NCI-H345 treated with DMSO at 0.1 percent for 48 hours (cell line): Measurements from ENCODE around the gene LEFTY2.
"Not testable (repeated sequence)": the region's sequence is repeated elsewhere in the genome, so short reads cannot be mapped to it uniquely, and the experiment has no call there.

Experiments used
- DNase-seq: peaks from one replicate; lab custom pipeline; 2025; ENCODE audit not compliant: unreplicated experiment; lab: John Stamatoyannopoulos, UW

Gene LEFTY2, protein sequence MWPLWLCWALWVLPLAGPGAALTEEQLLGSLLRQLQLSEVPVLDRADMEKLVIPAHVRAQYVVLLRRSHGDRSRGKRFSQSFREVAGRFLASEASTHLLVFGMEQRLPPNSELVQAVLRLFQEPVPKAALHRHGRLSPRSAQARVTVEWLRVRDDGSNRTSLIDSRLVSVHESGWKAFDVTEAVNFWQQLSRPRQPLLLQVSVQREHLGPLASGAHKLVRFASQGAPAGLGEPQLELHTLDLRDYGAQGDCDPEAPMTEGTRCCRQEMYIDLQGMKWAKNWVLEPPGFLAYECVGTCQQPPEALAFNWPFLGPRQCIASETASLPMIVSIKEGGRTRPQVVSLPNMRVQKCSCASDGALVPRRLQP

GRCh38 chr1:225941187-225941941 lies at the start of gene LEFTY2:
LEFTY2 (minus strand) TSS chr1:225941220; CDS start chr1:225941140, 80 bp downstream.
- DNase-seq = no peak

DNA sequence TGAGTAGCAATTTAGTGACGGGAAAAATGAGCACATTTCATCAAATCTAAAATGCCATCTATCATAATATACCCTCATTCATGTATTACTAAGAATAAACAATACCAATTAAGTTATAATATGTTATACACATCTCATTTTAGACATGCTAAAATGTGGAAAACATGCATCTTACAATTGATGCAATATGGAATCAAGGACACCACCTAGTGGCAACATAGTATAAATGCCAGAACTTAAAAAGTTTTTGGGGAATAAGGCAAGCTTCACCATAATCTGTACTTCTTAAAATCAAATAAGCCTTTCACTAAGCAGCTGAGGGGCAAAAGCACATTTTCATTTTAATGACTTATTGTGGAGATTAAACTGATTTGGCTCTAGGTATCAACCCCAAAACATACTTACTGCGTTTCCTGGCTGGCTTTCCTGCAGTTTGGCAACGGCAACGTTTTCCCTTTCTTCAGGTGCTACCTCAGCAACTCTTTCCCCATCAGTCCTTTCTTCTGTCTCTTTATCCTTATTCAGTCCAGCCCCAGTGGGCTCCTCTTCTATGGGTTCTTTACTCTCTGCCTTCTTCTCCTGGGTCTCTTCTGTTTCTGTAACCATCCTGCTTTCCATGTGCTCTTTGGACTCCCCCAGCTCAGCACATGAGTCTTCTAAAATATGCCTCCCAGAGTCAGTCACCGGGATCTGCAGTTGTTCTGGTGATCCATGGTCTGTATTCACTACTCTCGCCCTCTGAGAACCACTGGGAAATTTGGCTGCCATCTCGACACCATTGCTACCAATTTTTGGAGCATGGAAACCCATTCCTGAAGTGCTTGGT lies 46.7 kb upstream of the LEFTY2 start:
- DNase-seq = peak; percentile 25

DNA sequence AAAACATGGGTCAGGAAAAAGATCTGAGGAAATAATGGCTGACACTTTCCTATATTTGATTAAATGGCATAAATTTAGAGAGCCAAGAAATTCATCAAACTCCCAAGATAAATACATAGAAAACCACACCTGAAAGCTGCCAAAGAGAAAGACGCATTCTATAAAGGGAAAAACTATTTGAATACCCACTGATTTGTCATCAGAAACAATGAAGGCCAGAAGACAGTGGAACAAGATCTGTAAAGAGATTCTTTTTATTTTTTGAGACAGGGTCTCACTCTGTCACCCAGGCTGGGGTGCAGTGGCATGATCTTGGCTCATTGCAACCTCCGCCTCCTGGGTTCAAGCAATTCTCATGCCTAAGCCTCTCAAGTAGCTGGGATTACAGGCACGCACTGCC lies 40.7 kb upstream of the LEFTY2 start:
- no peak for DNase-seq

DNA sequence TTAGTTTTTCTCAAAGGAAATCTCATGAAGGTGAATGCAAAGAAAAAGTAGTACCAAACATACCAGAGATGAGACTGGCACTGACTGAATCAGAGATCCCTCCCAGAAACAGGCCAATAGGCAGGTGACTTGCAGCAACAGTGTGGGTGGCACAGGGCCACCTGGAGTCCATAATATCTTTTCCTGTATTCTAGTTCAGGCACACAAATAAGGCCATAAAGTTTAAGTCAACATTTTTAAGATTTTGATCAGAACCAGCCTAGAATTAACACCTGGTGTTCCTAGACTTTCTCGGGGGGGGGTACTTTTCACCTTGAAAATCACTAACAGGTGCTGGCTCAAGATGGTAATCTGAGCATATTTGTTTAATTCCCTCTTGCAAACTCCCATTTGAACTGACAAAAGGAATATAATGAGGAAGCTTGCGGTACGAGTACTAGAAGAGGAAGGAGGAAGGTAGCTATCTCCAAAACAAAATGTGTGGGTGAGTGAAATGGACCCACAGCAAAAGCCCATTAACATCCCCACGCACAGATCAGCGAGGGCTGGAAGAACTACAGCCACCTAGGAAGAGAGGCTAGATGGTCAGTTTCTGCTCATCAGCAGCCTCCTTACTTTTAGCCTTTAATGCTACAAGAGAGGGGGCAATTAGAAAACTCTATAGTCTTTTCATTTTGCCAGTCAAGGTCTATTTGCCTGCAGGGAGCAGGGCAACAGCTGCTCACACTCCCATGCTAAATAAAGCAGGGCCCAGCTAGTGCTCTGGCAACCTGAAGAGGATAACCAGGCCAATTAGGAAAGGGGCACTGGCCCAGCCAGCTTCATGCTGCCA lies 39.2 kb upstream of the LEFTY2 start:
- peak; percentile 38 for DNase-seq

- no peak for DNase-seq
Measured at GRCh38 chr1:225979421-225979820, 38.4 kb upstream of the LEFTY2 start.

GRCh38 chr1:225977937-225978748 lies 37.1 kb upstream of the LEFTY2 start:
- DNase-seq = no peak

- not testable (repeated sequence) for DNase-seq
Measured at GRCh38 chr1:225975146-225975545, 34.1 kb upstream of the LEFTY2 start.

DNA sequence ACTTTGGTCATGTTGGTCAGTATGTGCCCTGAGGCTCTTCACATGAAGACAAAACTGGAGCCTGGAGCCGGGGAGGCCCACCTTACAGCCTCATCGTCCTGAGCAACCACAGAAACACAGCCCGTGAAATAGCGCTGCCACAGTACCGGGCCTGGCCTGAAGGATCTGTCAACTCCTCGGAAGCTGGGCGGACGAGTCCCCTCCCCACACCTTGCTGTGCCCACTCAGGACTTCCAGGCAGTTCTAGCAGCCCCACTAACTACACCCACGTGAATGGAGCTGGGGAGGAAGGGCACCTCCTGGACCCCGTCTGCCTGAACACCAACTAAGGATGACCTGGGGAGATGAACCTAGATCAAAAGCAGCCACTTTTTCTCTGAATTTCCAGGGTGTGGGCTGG lies 33.4 kb upstream of the LEFTY2 start:
- no peak for DNase-seq

- DNase-seq = peak; percentile 60
Measured at GRCh38 chr1:225973158-225973557, 32.1 kb upstream of the LEFTY2 start.

DNA sequence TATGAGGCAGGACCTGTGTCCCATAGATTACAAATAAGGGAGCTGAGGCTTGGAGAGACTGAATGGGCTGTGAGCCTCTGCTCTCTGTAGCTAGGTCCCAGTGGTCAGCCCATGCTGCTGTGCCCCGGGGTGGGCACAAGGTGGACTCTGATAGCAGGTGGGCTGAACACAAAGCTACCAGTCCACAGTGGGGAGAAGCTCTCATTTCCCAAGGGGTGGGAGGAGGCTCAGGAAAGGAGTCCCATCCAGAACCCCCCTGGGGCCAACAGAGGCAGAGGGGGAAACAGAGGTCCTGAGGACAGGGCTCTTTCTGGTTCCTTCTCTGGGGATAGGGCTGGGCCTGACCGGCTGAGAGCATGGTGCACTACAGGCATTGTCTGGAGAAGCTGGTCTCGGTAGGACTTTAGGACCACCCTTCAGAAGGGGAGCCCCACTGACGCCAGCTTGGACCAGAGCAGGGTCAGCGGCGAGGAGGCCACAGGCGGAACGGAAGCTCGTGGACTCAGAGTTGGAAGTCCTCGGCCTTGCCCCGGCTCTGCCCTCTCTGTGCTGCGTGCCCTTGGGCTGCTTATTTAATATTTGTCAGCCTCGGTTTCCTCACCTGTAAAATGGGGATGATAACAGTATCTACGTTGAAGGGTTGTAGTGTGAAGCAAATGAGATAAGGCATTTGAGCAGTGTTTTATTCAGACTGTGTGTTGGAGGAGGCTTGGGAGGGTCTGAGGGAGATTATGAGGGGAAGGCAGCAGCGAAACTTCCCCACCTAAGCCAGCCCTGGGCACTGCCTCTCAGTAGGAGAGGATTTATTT lies 31.5 kb upstream of the LEFTY2 start:
- DNase-seq = no peak

DNA sequence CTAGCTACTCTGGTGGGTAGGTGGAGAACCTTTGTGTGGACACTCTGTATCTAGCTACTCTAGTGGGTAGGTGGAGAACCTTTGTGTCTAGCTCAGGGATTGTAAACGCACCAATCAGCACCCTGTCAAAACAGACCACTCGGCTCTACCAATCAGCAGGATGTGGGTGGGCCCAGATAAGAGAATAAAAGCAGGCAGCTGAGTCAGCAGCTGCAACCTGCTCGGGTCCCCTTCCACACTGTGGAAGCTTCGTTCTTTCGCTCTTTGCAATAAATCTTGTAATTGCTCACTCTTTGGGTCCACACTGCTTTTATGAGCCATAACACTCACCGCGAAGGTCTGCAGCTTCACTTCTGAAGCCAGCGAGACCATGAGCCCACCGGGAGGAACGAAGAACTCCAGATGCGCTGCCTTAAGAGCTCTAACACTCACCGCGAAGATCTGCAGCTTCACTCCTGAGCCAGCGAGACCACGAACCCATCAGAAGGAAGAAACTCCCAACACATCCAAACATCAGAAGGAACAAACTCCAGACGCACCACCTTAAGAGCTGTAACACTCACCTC lies 29.7 kb upstream of the LEFTY2 start:
- not testable (repeated sequence) for DNase-seq

DNA sequence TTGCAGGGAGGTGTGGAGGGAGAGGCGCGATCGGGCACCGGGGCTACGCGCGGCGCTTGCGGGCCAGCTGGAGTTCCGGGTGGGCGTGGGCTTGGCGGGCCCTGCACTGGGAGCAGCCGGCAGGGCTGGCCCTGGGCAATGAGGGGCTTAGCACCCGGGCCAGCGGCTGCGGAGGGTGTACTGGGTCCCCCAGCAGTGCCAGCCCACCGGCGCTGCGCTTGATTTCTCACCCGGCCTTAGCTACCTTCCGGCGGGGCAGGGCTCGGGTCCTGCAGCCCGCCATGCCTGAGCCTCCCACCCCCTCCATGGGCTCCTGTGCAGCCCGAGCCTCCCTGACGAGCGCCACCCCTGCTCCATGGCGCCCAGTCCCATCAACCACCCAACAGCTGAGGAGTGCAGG lies 28.7 kb upstream of the LEFTY2 start:
- not testable (repeated sequence) for DNase-seq

DNA sequence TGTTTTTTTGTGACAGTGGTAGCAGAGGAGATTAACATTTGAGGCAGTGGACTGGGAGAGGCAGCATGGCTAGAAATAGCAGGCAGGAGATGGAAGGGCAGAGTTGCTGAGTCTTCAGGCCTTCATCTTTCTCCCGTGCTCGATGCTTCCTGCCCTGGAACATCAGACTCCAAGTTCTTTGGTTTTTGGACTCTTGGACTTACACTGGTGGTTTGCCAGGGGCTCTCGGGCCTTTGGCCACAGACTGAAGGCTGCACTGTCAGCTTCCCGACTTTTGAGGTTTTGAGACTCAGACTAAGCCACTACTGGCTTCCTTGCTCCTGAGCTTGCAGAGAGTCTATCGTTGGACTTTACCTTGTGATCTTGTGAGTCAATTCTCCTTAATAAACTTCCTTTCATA lies 24.2 kb upstream of the LEFTY2 start:
- DNase-seq = no peak

DNA sequence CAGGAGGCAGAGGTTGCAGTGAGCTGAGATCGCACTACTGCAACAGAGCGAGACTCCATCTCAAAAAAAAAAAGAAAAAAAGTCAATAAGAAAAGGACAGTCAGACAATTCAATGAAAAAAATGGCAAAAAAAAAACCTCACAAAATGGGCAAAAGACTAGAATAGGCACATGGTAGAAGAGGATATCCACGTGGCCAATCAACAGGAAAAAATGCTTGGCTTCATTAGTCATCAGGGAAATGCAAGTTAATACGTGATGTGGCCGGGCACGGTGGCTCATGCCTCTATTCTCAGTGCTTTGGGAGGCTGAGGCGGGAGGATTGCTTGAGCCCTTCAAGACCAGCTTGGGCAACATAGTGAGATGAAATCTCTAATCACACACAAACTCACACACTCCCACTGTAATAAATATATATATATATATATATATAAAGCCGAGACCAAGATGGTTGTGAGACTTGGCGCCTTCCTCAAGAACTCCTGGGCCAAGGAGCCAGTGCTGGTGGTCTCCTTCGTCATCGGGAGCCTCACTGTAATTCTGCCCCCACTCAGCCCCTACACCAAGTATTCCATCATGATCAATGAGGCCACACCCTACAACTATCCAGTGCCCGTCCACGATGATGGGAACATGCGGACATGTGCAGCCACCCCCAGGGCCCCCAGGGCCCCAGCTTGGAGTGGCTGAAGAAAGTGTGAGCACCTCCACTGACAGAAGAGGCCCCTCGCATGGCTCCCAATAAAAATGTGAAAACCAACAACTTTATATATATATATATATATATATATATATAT lies 22.9 kb upstream of the LEFTY2 start:
- no peak for DNase-seq

DNA sequence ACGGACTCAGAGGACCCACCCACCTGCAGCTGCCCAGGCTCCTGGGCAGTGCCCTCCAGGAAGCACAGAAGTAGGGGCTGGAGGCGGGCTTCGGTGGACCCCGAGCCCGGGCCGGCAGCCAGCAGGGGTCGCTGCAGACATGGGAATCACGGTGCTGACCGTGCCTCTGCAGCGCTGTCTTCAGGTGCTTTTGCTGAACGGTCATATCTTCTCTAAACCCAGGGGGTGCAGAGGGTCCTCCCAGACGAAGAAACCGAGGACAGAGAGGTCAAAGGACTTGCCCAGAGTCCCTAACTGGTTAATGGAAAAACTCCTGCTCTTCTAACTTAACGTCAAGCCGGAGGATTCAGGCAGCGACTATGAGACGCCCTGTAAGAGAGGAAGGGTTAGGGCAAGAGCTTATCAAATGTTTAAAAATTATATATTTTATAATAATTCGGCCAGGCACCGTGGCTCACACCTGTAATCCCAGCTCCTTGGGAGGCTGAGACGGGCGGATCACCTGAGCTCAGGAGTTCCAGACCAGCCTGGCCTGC lies 21.5 kb upstream of the LEFTY2 start:
- no peak for DNase-seq

DNA sequence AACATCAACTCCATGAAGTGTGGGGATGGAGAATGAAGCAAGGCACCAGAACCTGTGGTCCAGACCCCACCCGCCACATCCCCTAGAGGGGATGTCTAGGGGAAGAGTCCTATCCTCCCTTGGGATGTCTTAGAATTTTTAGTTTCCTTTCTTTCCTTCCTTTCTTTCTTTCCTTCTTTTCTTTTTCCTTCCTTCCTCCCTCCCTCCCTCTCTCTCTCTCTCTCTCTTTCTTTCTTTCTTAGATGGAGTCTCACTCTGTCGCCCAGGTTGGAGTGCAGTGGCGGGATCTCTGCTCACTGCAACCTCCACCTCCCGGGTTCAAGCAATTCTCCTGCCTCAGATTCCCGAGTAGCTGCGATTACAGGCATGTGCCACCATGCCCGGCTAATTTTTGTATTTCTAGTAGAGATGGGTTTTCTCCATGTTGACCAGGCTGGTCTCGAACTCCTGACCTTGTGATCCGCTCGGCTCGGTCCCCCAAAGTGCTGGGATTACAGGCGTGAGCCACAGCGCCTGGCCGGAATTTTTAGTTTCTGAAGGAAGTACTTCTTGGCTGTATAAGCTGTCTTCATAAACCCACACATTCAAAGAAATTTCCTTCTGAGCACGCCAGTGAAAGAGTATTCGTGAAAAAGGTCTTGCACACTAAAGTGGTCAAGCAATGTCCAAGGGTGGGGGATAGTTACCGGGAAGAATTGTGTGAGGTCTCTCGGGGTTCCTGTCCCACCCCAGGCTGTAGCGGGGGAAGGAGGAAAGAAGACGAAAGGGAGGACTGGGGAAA lies 20.8 kb upstream of the LEFTY2 start:
- no peak for DNase-seq

DNA sequence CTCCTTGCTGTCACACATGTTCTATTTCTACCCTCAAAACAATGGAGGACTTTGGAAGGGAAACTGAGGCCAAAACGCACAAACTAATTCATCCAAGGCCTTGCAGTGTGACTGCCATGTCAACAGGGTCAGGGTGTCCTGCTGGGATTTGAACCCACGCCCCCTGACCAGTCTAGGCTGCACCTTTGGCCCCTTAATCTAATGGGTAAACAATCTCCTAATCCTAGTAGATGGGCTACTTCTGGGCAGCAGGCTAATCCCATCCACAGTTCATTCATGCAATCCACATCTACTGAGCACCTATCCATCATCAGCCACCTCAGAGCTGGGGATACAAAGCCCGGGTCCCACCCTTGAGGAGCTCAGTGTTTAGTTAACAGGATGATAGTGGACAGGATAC lies 17.0 kb upstream of the LEFTY2 start:
- DNase-seq = no peak
